HFF-Myc (cell line): ENCODE measurements around the gene CEP126.

Source experiments
- DNase-seq: peaks from one replicate; pipeline ENCODE4 v3.0.0-alpha.2; 2011; ENCODE audit warnings: low read depth; ENCODE audit errors: extremely low read depth
- H3K4me3 ChIP-seq: replicated peaks from 2 replicates; pipeline ENCODE4 v1.5.1; 2011; ENCODE audit warnings: low read depth, mild to moderate bottlenecking, control low read depth, low read length
- CTCF ChIP-seq: IDR thresholded peaks from 2 replicates; pipeline ENCODE4 v1.5.1; 2012; ENCODE audit warnings: mild to moderate bottlenecking, low read depth, low read length, control low read depth; ENCODE audit errors: missing control alignments

The CEP126 gene

GRCh38 chr11:101881586-101881985 is 33.2 kb upstream of the CEP126 start:
- no peak for TF ChIP-seq CTCF
- no peak for DNase-seq
- no peak overlapping the region for H3K4me3 ChIP-seq

- no peak for DNase-seq
- no peak for TF ChIP-seq CTCF
- no peak overlapping the region for H3K4me3 ChIP-seq
Measured at GRCh38 chr11:101885631-101886030, 29.2 kb upstream of the CEP126 start.

- DNase-seq = no peak
- TF ChIP-seq CTCF = no peak
- no peak overlapping the region for H3K4me3 ChIP-seq
Measured at GRCh38 chr11:101889767-101890166, 25.0 kb upstream of the CEP126 start.

- DNase-seq = no peak
- no peak for TF ChIP-seq CTCF
- H3K4me3 ChIP-seq = no peak overlapping the region
Measured at GRCh38 chr11:101894505-101894904, 20.3 kb upstream of the CEP126 start.

- TF ChIP-seq CTCF = no peak
- DNase-seq = no peak
- no peak overlapping the region for H3K4me3 ChIP-seq
Measured at GRCh38 chr11:101907815-101908214, 7.0 kb upstream of the CEP126 start.

- TF ChIP-seq CTCF = no peak
- H3K4me3 ChIP-seq = no peak overlapping the region
- DNase-seq = no peak
Measured at GRCh38 chr11:101909087-101909486, 5.7 kb upstream of the CEP126 start.

GRCh38 chr11:101912823-101913284 is 2.0 kb upstream of the CEP126 start:
- no peak for DNase-seq
- no peak for TF ChIP-seq CTCF

More at GRCh38 chr11:101912823-101913284, 2.0 kb upstream of the CEP126 start:
- H3K4me3 ChIP-seq = no peak overlapping the region
